ENCODE results near the gene CEP43.
"Not testable (repeated sequence)": the region's sequence is repeated elsewhere in the genome, so short reads cannot be mapped to it uniquely, and the experiment has no call there.

CEP43 gene, protein sequence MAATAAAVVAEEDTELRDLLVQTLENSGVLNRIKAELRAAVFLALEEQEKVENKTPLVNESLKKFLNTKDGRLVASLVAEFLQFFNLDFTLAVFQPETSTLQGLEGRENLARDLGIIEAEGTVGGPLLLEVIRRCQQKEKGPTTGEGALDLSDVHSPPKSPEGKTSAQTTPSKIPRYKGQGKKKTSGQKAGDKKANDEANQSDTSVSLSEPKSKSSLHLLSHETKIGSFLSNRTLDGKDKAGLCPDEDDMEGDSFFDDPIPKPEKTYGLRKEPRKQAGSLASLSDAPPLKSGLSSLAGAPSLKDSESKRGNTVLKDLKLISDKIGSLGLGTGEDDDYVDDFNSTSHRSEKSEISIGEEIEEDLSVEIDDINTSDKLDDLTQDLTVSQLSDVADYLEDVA

DNA sequence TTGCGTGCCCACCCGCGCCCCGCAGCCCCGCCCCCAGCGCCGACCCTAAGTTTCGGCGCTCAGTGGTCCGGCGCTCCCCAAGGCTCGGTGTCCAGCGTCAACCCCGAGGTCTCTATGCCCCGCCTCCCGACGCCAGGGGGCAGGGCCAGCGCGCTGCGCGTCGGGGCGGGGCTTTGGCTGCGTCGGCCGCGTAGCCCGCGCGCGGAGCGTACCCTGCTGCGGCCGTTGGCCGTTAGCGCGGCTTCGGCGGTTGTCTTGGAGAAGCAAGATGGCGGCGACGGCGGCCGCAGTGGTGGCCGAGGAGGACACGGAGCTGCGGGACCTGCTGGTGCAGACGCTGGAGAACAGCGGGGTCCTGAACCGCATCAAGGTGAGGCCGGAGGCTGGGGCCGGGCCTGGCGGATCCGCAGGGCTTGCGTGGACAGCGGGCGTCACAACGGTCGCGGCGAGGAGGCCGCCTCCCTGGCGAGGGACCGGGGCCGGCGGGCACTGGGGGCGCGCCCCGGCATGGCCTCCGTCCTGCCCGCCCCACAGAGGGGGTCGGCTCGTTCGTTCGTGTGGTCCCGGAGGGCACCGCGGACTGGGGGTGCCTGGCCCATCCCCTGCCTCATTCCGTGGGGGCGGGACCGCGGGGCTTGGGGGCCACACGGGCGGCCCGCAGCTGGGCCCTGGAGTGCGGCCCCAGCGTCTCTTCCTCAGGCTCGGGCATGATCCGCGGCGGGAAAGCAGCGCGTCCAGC lies at the start of gene CEP43:
Gene CEP43, plus strand, starts transcription at position 253 of the 739 bp plus-strand sequence. Its CDS starts 16 bp downstream, at position 269.
- peaks cover 14% of the 10 kb centered on the region for H3K4me1 ChIP-seq (ENCODE audit: control insufficient read depth, insufficient read depth, low read length)
- no peaks in the 10 kb centered on the region for H3K9me3 ChIP-seq (ENCODE audit: control insufficient read depth in 2 of 2, low read length in 2 of 2)
- H3K36me3 ChIP-seq (ENCODE audit: control insufficient read depth in 2 of 2, insufficient read depth in 2 of 2, low read length in 2 of 2) = no peaks in the 10 kb centered on the region
- no peaks in the 10 kb centered on the region for H3K27me3 ChIP-seq (ENCODE audit: control insufficient read depth in 1 of 2, insufficient read depth in 2 of 2, low read length in 2 of 2)
- H3K27ac ChIP-seq (ENCODE audit: low read length) = no peak within 1 kb of the TSS
- H3K4me3 ChIP-seq (ENCODE audit: low read length in 2 of 2) = peak within 1 kb of the TSS; percentile 85 to 88
- H3K9ac ChIP-seq (ENCODE audit: low read length in 2 of 2) = peak within 1 kb of the TSS; percentile 67 to 68

- no peak overlapping the region for H3K27ac ChIP-seq (ENCODE audit: low read length)
- no peak overlapping the region for H3K4me3 ChIP-seq (ENCODE audit: low read length in 2 of 2)
- H3K27me3 ChIP-seq (ENCODE audit: control insufficient read depth in 1 of 2, insufficient read depth in 2 of 2, low read length in 2 of 2) = no peaks in the 10 kb centered on the region
- H3K4me1 ChIP-seq (ENCODE audit: control insufficient read depth, insufficient read depth, low read length) = peaks cover 2% of the 10 kb centered on the region
- H3K36me3 ChIP-seq (ENCODE audit: control insufficient read depth in 2 of 2, insufficient read depth in 2 of 2, low read length in 2 of 2) = peaks cover 5 to 6% of the 10 kb centered on the region in 2 donors
- no peaks in the 10 kb centered on the region for H3K9me3 ChIP-seq (ENCODE audit: control insufficient read depth in 2 of 2, low read length in 2 of 2)
- H3K9ac ChIP-seq (ENCODE audit: low read length in 2 of 2) = no peak overlapping the region
These were observed 49.4 kb upstream of the CEP43 start for GRCh38 chr6:166949528-166950442.

DNA sequence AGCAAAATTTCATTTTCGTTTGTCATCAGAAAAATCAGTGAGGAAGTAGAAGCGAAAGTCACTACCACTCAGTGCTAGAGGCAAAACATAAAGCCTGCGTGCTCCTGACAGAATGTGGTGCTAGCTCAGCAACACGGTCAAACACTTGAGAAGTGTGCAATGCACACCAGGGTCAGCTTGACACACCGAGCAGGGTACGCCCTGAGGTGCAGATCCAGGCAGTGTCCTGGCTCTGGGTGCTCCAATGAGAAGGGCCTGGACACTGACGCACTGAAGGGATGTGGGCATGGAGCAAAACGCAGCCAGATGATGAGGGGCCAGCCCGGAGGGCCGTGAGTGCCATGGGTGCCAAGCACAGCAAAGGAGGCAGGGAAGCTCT lies 48.8 kb upstream of the CEP43 start:
- no peak overlapping the region for H3K4me3 ChIP-seq (ENCODE audit: low read length in 2 of 2)
- no peaks in the 10 kb centered on the region for H3K9me3 ChIP-seq (ENCODE audit: control insufficient read depth in 2 of 2, low read length in 2 of 2)
- no peaks in the 10 kb centered on the region for H3K27me3 ChIP-seq (ENCODE audit: control insufficient read depth in 1 of 2, insufficient read depth in 2 of 2, low read length in 2 of 2)
- H3K36me3 ChIP-seq (ENCODE audit: control insufficient read depth in 2 of 2, insufficient read depth in 2 of 2, low read length in 2 of 2) = peaks cover 4 to 5% of the 10 kb centered on the region in 2 donors
- H3K9ac ChIP-seq (ENCODE audit: low read length in 2 of 2) = no peak overlapping the region
- H3K27ac ChIP-seq (ENCODE audit: low read length) = no peak overlapping the region
- H3K4me1 ChIP-seq (ENCODE audit: control insufficient read depth, insufficient read depth, low read length) = peaks cover 4% of the 10 kb centered on the region

- Histone ChIP-seq H3K4me3 (ENCODE audit: low read length in 2 of 2) (peak overlapping the region in 1 of 2 donors; percentile 31), H3K4me1 (ENCODE audit: control insufficient read depth, insufficient read depth, low read length) (peaks cover 10% of the 10 kb centered on the region)
- not testable (repeated sequence) for H3K9me3 ChIP-seq (ENCODE audit: control insufficient read depth in 2 of 2, low read length in 2 of 2); H3K27ac ChIP-seq (ENCODE audit: low read length); H3K9ac ChIP-seq (ENCODE audit: low read length in 2 of 2); H3K36me3 ChIP-seq (ENCODE audit: control insufficient read depth in 2 of 2, insufficient read depth in 2 of 2, low read length in 2 of 2); H3K27me3 ChIP-seq (ENCODE audit: control insufficient read depth in 1 of 2, insufficient read depth in 2 of 2, low read length in 2 of 2)
These were observed 48.1 kb upstream of the CEP43 start for GRCh38 chr6:166950892-166951669.

- Histone ChIP-seq H3K27ac (ENCODE audit: low read length) (no peak overlapping the region), H3K27me3 (ENCODE audit: control insufficient read depth in 1 of 2, insufficient read depth in 2 of 2, low read length in 2 of 2) (no peaks in the 10 kb centered on the region), H3K4me1 (ENCODE audit: control insufficient read depth, insufficient read depth, low read length) (peaks cover 14% of the 10 kb centered on the region), H3K4me3 (ENCODE audit: low read length in 2 of 2) (no peak overlapping the region), H3K9me3 (ENCODE audit: control insufficient read depth in 2 of 2, low read length in 2 of 2) (no peaks in the 10 kb centered on the region), H3K36me3 (ENCODE audit: control insufficient read depth in 2 of 2, insufficient read depth in 2 of 2, low read length in 2 of 2) (peaks cover 3 to 4% of the 10 kb centered on the region in 2 donors), H3K9ac (ENCODE audit: low read length in 2 of 2) (no peak overlapping the region)
These were observed 47.5 kb upstream of the CEP43 start for GRCh38 chr6:166951670-166952060.

DNA sequence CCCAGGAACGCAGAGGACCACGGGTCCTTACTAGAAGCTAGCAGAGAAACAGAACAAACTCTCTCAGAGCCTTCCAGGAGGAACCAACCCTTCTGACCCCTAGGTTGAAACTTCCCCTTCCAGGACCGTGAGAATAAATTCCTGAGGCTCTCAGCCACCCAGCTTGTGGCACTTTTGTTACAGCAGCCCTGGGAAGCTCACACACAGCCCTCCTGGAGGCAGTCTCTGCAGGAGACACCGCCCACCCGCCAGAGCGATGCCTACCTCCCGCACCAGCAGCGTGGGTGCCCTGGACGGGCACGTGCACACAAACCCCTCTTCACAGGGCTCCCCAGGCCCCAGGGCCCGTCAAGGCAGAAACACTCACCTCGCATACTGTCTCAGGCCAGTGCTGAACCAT lies 47.1 kb upstream of the CEP43 start:
- H3K4me1 ChIP-seq (ENCODE audit: control insufficient read depth, insufficient read depth, low read length) = peaks cover 18% of the 10 kb centered on the region
- H3K27ac ChIP-seq (ENCODE audit: low read length) = no peak overlapping the region
- H3K9ac ChIP-seq (ENCODE audit: low read length in 2 of 2) = no peak overlapping the region
- H3K27me3 ChIP-seq (ENCODE audit: control insufficient read depth in 1 of 2, insufficient read depth in 2 of 2, low read length in 2 of 2) = no peaks in the 10 kb centered on the region
- no peaks in the 10 kb centered on the region for H3K9me3 ChIP-seq (ENCODE audit: control insufficient read depth in 2 of 2, low read length in 2 of 2)
- H3K4me3 ChIP-seq (ENCODE audit: low read length in 2 of 2) = no peak overlapping the region
- peaks cover 3 to 4% of the 10 kb centered on the region in 2 donors for H3K36me3 ChIP-seq (ENCODE audit: control insufficient read depth in 2 of 2, insufficient read depth in 2 of 2, low read length in 2 of 2)

GRCh38 chr6:166952567-166953486 lies 46.4 kb upstream of the CEP43 start:
- Histone ChIP-seq H3K4me1 (ENCODE audit: control insufficient read depth, insufficient read depth, low read length) (peaks cover 23% of the 10 kb centered on the region), H3K27me3 (ENCODE audit: control insufficient read depth in 1 of 2, insufficient read depth in 2 of 2, low read length in 2 of 2) (no peaks in the 10 kb centered on the region), H3K9me3 (ENCODE audit: control insufficient read depth in 2 of 2, low read length in 2 of 2) (no peaks in the 10 kb centered on the region), H3K27ac (ENCODE audit: low read length) (no peak overlapping the region), H3K36me3 (ENCODE audit: control insufficient read depth in 2 of 2, insufficient read depth in 2 of 2, low read length in 2 of 2) (peaks cover 3 to 4% of the 10 kb centered on the region in 2 donors), H3K9ac (ENCODE audit: low read length in 2 of 2) (no peak overlapping the region), H3K4me3 (ENCODE audit: low read length in 2 of 2) (no peak overlapping the region)

- Histone ChIP-seq H3K9ac (ENCODE audit: low read length in 2 of 2) (no peak overlapping the region), H3K27ac (ENCODE audit: low read length) (no peak overlapping the region), H3K4me1 (ENCODE audit: control insufficient read depth, insufficient read depth, low read length) (peaks cover 23% of the 10 kb centered on the region), H3K9me3 (ENCODE audit: control insufficient read depth in 2 of 2, low read length in 2 of 2) (no peaks in the 10 kb centered on the region), H3K27me3 (ENCODE audit: control insufficient read depth in 1 of 2, insufficient read depth in 2 of 2, low read length in 2 of 2) (no peaks in the 10 kb centered on the region), H3K36me3 (ENCODE audit: control insufficient read depth in 2 of 2, insufficient read depth in 2 of 2, low read length in 2 of 2) (peaks cover 3 to 4% of the 10 kb centered on the region in 2 donors), H3K4me3 (ENCODE audit: low read length in 2 of 2) (no peak overlapping the region)
These were observed 45.0 kb upstream of the CEP43 start for GRCh38 chr6:166954118-166954713.

All from stomach smooth muscle (tissue), 2 donors.